HG03378 (cell line): ENCODE data around the gene NOTCH4.

Source experiments
- ATAC-seq: cut with Tn5 transposase; IDR thresholded peaks from one replicate; pipeline ENCODE4 v1.9.1; 2021; ENCODE audit warnings: mild to moderate bottlenecking, moderate library complexity; ENCODE audit not compliant: unreplicated experiment

Gene NOTCH4

GRCh38 chr6:32183030-32183429, 40.8 kb downstream of the NOTCH4 start:
- no peak for ATAC-seq

DNA sequence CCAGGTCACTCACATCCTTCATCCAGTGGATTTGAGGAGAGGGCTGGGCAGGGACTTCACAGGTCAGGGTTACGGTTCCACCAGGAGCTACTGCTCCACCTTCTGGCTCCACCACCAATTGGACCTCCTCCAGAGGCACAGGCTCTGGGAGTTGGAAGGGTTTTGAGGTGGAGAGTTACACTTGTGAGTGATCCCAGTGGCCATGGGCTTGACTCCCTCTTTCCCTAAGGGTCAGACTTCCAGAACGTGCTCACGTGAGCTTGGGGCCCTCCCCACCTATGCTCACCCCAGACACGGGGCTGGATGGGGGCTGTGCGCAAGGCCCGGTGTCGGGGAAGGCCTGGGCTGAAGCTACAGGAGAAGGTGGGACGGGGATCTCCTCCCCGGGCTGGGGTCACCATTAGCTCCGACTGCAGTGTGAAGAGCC, 41.3 kb downstream of the NOTCH4 start:
- ATAC-seq = no peak

- ATAC-seq = no peak
These were observed 41.8 kb downstream of the NOTCH4 start for GRCh38 chr6:32181915-32182529.

- ATAC-seq = no peak
These were observed 42.6 kb downstream of the NOTCH4 start for GRCh38 chr6:32181148-32181702.

DNA sequence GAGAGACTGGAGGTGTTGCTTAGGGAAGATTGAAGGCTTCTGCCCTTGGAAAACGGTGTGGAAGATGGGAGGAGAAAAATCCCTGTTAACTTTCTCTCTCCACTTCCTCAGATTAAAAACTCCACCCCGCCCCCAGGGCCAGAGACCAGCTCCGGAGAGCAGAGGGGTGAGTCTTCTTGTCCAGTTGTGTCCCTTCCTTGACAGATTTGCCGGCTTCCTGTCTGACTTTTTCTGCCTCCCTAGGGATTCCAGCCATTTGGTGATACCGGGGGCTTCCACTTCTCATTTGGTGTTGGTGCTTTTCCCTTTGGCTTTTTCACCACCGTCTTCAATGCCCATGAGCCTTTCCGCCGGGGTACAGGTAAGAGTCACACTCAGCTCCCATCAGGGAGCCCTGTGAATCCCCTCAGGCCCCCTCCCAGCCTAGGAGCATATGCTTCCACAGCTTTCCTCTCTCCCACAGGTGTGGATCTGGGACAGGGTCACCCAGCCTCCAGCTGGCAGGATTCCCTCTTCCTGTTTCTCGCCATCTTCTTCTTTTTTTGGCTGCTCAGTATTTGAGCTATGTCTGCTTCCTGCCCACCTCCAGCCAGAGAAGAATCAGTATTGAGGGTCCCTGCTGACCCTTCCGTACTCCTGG, 44.0 kb downstream of the NOTCH4 start:
- ATAC-seq = no peak

GRCh38 chr6:32178547-32179440, 45.1 kb downstream of the NOTCH4 start:
- ATAC-seq = no peak

GRCh38 chr6:32177788-32178546, 45.9 kb downstream of the NOTCH4 start, which contains the start of gene RNF5:
TSS of gene RNF5 (plus strand) at chr6:32178405. CDS start at chr6:32178512, 107 bp downstream.
- ATAC-seq = peak; percentile 84

DNA sequence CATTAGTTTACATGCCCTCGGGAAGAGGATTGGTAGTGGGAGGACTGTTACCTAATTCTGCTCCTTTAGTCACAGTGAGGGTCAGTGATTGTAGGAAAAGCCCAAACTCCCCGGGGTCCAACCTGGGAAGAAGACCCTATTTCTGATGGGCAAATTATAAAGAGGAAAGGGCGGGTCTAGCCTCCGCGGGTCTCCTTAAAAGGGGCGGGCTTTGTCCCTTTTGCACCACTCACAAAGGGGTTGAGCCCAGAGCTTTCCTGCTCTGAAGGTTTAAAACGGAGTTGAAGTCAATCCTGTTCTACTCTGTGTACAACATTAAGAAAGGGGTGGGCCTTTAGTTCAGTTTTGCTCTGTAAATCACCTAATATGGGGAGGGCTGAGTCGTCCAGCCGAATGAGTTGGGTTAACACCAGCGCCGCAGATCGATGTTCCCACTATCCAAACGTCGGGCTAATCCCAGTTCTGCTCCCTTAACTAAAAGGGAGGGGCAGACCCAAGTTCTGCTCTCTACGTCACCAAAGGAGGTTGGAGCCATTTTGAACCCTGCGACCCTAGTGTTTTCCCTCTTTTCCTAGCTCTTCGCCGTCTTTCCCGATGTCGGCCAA, 46.6 kb downstream of the NOTCH4 start:
- no peak for ATAC-seq

DNA sequence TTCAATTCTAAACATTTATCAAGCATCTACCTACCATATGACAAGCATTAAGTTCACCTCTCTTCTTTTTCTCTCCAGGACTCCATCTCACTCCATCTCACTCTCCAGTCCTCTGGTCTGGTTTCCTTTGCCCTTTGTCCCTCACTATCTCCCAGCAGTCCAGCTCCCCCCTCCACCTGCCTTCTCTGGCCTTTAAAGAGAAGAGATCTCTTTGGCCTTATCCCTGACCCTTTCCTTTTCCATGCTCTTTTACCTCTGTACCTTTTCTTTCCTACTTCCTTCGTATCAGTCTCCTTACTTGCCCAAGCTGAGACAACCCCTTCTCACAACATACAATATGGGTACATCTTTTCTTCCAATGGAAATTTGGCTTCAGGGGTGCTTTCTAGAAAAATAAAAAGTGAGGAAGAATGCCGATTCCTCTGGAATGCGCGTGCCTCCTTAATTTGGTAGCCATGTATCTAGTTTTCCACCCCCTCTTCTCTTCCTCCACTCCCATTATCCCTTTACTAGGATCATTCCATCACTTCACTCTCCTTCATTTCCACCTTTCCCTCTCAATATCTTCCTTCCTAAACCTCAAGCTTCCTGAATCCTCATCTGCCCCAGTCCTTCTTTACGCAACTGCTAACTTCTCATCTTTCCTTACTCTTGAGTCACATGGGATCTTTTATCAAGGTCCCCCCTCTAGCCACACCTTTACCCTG, 47.2 kb downstream of the NOTCH4 start:
- ATAC-seq = no peak

DNA sequence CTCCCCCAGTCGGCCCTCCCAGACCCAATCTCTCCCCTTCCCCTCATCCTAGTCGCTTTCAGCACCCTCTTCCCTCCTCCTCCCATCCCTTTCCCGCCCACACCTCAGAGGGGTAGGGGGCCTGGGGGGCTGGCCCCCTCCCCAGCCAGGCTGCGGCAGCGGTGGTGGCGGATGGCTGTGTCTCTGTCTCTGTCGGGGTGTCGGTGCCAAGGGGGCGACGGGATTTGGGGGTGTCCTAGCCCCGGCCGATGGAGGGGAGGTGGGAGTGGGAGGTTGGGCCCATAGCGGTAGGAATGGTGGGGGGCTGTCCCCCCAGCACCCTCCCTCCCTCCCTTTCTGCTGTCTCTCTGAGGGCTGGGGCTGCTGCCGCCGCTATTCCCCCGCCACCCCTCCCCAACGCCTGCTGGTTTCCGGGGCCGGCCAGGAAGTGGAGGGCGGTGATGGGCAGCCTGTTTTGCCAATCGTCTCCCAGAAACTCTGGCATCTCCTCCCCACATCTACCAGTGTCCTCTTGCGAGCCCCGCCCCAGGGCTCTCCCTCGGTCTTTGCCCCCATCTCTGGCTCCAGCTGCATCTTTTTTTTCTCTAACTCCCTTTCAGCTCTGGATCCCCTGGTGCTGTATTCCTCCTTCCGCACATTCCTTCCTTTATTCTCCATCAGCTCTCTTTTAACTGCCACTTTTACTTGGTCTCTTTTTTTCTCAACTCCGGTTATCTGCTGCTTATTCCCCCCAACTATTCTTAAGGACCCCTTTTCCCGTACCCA, 48.0 kb downstream of the NOTCH4 start, which contains the start of gene AGPAT1:
Gene AGPAT1, minus strand, starts transcription at position 374 of the 765 bp plus-strand sequence. CDS start 4,588 bp downstream, outside the sequence.
- peak; percentile 29 for ATAC-seq

DNA sequence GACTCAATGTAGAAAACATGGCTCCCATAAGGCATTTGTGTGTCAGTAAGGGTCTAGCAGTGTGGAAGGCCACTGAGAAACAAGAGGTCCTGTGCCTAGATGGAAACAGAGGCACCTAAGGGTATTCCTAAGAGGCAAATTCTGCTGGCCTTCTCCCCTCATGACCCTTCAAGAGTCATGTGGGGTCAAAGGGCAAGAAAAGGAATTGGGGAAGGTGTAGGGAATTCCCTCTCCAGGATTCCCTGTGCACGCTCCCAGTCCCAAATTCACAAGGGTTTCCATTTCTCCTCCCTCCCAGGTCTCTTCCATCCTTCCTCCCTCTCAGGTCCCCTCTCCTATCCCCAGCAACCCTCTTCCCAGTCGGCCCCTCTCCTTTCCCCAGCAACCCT, 48.6 kb downstream of the NOTCH4 start:
- no peak for ATAC-seq

DNA sequence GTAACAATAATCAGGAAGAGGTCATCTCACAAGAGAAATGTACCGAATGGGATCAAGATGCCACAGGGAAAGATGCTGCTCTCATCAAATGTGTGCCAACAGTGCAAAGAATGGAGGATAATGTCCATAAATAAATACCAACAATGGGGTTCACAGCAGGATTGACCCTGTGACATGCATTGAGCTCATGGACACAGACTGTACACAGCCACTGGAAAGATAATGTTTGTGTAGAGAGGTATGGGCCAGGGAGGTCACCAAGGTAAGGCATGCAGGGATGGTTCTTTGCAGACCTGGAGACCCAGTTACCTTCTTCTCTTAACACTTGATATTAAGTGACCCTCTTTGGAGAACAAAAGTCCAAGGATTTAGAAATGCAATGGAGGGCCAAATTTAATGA, 49.5 kb downstream of the NOTCH4 start:
- ATAC-seq = no peak

DNA sequence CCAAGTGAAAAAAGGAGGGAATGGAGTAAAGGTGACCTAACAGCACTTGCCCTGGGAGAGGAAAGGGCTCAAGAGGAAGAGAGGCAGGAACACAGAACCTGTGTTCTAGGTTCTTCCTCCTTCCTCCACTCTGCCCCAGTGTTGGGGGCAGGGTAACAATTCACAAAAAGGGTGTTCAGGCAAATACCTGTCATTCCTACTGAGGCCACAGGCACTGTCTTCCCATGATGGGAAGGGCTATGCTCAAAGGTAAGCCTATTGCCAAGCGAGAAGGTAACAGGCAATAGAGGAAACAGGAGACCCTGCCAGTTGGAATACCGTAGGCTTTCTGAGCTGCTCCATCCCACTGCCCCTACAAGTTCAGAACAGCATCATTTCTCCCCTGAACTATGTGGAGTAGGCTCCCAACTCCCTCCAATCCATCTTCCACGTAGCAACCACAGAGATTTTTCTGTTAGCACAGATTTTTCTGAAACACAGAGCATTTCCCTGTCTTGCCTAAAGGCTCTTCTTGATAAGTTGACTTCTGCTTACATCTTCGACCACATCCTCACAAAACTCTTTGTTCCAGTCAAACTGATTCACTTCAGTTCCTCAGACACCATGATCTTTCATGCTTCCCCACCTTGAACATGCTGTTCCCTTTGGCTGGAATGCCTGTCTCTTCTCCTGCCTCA, 50.7 kb downstream of the NOTCH4 start:
- ATAC-seq = no peak

DNA sequence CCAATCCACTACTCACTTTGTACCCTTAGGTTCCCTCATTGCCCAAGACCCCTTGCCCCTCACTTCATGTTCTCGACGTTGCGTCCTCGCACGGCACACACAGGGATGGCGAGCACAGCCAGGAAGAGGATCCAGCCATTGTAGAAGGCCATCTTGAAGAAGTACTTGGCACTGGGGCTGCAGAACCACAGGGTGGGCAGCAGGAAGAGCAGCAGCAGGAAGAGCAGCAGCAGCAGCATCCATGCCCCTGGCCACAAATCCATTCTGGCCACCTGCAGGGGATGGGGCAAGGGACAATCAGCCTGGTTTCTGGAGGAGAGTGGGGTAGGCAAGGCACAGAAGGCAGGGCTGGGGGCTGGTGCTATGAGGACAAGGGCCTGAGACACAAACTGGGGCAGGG, 52.6 kb downstream of the NOTCH4 start:
- ATAC-seq = no peak

GRCh38 chr6:32170294-32170693, 53.6 kb downstream of the NOTCH4 start:
- no peak for ATAC-seq

DNA sequence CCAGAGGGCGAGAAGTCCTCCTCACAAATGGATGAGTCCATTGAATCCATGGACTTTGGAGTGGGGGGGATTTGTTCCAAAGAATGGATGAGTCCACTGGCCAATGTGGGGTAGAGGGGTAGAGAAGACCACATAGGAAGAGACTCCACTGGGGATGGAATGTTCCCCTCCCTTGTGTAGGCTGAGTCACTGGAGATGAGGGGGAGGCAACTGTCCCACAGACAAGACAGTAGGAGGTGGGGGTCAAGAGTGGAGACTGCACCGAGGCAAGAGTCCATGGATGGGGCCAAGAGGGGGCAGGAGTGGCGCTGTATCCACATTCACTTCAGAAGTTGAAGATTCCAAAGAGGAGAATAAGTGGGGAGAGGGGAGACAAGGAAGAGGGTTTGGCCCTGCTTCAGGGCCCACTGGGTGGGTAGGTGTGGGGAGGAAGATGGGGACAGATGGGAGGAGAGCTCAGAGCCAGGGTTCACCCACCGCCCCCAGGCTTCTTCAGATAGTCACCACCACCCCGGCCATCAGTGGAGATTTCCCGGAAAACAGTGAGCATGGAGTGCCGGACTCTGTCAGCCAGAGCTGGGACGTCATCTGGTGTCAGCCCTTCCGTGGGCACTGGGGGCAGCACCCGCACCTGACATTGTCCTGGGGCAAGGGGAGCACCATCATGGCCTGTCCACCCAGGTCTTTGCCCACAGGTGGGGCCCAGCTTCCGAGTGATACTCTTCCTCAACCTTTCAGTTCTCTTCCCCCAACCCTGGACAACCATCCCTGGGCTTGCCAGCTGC, 54.9 kb downstream of the NOTCH4 start:
- no peak for ATAC-seq

DNA sequence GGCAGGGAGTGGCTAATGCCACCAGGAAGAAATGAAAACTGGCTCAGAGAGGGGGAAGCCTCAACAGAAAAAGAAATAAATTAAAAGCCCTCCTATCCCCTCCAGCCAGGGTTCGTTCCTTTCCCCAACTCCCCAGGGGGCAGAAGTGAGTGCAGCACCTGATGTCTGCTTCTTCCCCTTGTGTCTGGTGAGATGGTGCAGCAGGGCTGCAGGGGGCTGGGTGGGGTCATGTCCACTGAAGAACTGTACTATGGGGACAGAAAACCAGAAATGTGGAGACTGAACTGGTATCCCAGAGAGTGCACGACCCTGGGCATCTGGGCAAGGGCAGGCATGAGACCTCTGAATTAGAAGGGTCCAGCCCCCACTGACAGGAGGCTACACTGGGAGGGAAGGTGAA, 55.5 kb downstream of the NOTCH4 start:
- no peak for ATAC-seq
